ENCODE results near the gene FAT1.
"Not testable (repeated sequence)": the region's sequence is repeated elsewhere in the genome, so short reads cannot be mapped to it uniquely, and the experiment has no call there.

GRCh38 chr4:186761956-186762355, 38.3 kb upstream of the FAT1 start:
- TF ChIP-seq FEZF1 (tag by site-specific recombination; IDR thresholded peaks at IDR 0.05); ZNF239 (tag by site-specific recombination; IDR thresholded peaks at IDR 0.05); ZBTB44 (tag by site-specific recombination; IDR thresholded peaks at IDR 0.05); MYNN (tag by site-specific recombination; IDR thresholded peaks at IDR 0.05; ENCODE audit: borderline replicate concordance); ZNF184 (tag by site-specific recombination; IDR thresholded peaks at IDR 0.05); ZNF302 (tag by site-specific recombination; IDR thresholded peaks at IDR 0.05; ENCODE audit: low read depth); ZBTB49 (tag by site-specific recombination; IDR thresholded peaks at IDR 0.05; ENCODE audit: low read depth); MZF1 (tag by site-specific recombination; IDR thresholded peaks at IDR 0.05; ENCODE audit: borderline replicate concordance); ZNF37A (tag by site-specific recombination; IDR thresholded peaks at IDR 0.05): not testable (repeated sequence)
- TF ChIP-seq, protein P1, sequence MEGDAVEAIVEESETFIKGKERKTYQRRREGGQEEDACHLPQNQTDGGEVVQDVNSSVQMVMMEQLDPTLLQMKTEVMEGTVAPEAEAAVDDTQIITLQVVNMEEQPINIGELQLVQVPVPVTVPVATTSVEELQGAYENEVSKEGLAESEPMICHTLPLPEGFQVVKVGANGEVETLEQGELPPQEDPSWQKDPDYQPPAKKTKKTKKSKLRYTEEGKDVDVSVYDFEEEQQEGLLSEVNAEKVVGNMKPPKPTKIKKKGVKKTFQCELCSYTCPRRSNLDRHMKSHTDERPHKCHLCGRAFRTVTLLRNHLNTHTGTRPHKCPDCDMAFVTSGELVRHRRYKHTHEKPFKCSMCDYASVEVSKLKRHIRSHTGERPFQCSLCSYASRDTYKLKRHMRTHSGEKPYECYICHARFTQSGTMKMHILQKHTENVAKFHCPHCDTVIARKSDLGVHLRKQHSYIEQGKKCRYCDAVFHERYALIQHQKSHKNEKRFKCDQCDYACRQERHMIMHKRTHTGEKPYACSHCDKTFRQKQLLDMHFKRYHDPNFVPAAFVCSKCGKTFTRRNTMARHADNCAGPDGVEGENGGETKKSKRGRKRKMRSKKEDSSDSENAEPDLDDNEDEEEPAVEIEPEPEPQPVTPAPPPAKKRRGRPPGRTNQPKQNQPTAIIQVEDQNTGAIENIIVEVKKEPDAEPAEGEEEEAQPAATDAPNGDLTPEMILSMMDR (tag by site-specific recombination; IDR thresholded peaks at IDR 0.05) = not testable (repeated sequence)
